Mesodermal cell (in vitro differentiated cells): Measurements from ENCODE around the gene EDDM13.
"Not testable (repeated sequence)": the region's sequence is repeated elsewhere in the genome, so short reads cannot be mapped to it uniquely, and the experiment has no call there.

ENCODE experiments used
- H3K27ac ChIP-seq: 2 replicates; pipeline ENCODE4 v1.7.0; 2013; ENCODE audit warnings: mild to moderate bottlenecking, low read depth, low read length, moderate library complexity; ENCODE audit not compliant: severe bottlenecking
- H3K36me3 ChIP-seq: 2 replicates; pipeline ENCODE4 v1.7.1; 2013; ENCODE audit warnings: mild to moderate bottlenecking, low read length, moderate library complexity; ENCODE audit not compliant: control insufficient read depth, insufficient read depth
- H3K4me1 ChIP-seq: one replicate; pipeline ENCODE4 v1.7.1; 2013; ENCODE audit warnings: mild to moderate bottlenecking, low read length; ENCODE audit not compliant: insufficient read depth, control insufficient read depth, poor library complexity, severe bottlenecking
- H3K4me3 ChIP-seq: 2 replicates; pipeline ENCODE4 v1.7.0; 2013; ENCODE audit warnings: low read length, control low read depth, mild to moderate bottlenecking; ENCODE audit not compliant: insufficient read depth, poor library complexity, severe bottlenecking; ENCODE audit errors: extremely low read depth
- H3K9me3 ChIP-seq: 2 replicates; pipeline ENCODE4 v1.7.1; 2013; ENCODE audit warnings: mild to moderate bottlenecking, low read length, moderate library complexity; ENCODE audit not compliant: control insufficient read depth
- WGBS, 2 experiments: methylation state at CpG; one replicate each; pipeline ENCODE4 v1.1.5; 2013; ENCODE audit warnings: missing lambda C conversion rate in 2 of 2; ENCODE audit not compliant: insufficient coverage in 2 of 2; 5-methylcytosine and 5-hydroxymethylcytosine counted together

EDDM13 gene

DNA sequence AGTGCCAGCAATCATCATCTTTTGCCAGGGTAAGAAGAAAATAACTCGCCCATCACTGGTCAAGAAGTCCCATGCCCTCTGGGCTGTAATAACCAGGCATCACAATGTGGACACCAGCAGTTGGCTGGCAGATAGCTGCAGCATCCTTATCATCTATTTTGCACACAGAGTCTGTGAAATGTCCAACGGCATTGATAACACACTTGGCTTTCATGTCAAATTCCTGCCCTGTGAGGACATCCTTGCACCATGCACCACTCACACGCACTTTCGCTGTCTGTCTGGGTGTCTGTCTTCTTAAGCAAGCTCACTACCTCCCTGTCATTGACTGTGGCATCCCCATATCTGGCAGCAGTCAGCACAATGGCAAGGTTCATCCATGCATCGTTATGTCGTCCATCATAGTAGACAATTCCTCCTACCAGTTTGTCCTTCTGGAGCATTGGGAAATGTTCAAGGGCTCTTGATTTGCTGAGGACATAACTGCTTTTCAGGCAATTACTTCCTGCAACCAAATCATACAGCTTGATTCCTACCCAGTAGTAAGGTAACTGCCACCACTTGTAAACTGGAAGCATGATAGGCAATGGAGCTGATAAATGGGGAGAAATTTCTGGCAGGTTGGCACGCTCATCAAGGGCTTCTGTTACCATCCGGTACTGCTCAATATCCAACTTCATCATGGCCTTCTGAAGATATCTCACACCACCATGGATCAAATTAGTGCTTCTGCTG is 48.9 kb downstream of the EDDM13 start:
- no peak overlapping the region for H3K4me3 ChIP-seq
- H3K9me3 ChIP-seq, result peaks cover 3% of the 10 kb centered on the region
- no peaks in the 10 kb centered on the region for H3K4me1 ChIP-seq
- WGBS, 2 experiments, result 87 to 90% methylated on average over 7 to 8 of the region's 8 CpGs
- H3K27ac ChIP-seq, result no peak overlapping the region
- no peaks in the 10 kb centered on the region for H3K36me3 ChIP-seq

DNA sequence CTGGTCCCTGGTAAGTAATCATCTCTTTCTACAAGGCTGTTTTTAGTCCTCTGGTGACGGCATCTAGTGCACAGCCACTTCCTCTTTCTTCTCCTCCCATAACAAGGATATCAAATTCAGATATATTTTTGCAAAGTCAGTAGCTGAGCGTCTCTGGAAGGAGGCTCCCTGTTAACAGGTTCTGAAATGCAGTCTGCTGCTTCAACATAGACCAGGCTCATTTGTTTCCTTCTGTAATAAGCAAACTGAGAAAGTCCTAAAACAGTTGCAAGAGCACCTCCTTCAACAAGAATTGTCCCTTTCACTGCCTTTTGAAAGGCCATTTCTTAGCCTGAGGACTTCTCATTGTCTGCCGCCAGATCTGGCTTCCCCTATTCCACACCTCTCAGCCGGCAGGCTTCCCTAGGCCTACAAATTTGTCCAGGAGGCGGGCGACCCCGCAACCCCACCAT is 49.5 kb downstream of the EDDM13 start:
- WGBS, 2 experiments, result 88 to 92% methylated on average over 5 to 6 of the region's 7 CpGs
- no peak overlapping the region for H3K4me3 ChIP-seq
- H3K27ac ChIP-seq, result no peak overlapping the region
- no peaks in the 10 kb centered on the region for H3K4me1 ChIP-seq
- H3K36me3 ChIP-seq, result no peaks in the 10 kb centered on the region
- H3K9me3 ChIP-seq, result peaks cover 3% of the 10 kb centered on the region

- Histone ChIP-seq H3K4me3 (no peak overlapping the region), H3K36me3 (no peaks in the 10 kb centered on the region), H3K4me1 (no peaks in the 10 kb centered on the region), H3K27ac (no peak overlapping the region), H3K9me3 (peaks cover 3% of the 10 kb centered on the region)
- no CpG with 5 or more reads among the region's 1 CpG for WGBS, 2 experiments
Measured at GRCh38 chr19:56324436-56324835, 51.9 kb downstream of the EDDM13 start.

DNA sequence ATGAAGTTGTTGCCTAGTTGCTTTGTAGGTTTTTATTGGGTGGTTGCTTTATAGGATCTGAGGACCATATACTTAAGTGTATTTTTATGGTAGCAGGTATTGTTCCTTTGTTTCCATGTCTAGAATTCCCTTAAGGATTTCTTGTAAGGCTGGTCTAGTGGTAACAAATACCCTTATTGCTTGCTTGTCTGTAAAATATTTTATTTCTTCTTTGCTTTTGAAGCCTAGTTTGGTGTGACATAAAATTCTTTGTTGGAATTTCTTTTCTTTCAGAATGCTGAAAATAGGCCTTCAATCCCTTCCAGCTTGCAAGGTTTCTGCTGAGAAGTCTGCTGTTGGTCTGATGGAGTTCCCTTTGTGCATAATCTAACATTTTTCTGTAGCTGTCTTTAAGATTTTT is 60.1 kb downstream of the EDDM13 start:
- H3K9me3 ChIP-seq, result peaks cover 3% of the 10 kb centered on the region
- H3K27ac ChIP-seq, result no peak overlapping the region
- no peaks in the 10 kb centered on the region for H3K36me3 ChIP-seq
- H3K4me3 ChIP-seq, result no peak overlapping the region
- no peaks in the 10 kb centered on the region for H3K4me1 ChIP-seq

GRCh38 chr19:56333506-56333905 is 61.0 kb downstream of the EDDM13 start:
- no peaks in the 10 kb centered on the region for H3K4me1 ChIP-seq
- no peaks in the 10 kb centered on the region for H3K36me3 ChIP-seq
- peaks cover 9% of the 10 kb centered on the region for H3K9me3 ChIP-seq
- H3K4me3 ChIP-seq, result no peak overlapping the region
- no peak overlapping the region for H3K27ac ChIP-seq

DNA sequence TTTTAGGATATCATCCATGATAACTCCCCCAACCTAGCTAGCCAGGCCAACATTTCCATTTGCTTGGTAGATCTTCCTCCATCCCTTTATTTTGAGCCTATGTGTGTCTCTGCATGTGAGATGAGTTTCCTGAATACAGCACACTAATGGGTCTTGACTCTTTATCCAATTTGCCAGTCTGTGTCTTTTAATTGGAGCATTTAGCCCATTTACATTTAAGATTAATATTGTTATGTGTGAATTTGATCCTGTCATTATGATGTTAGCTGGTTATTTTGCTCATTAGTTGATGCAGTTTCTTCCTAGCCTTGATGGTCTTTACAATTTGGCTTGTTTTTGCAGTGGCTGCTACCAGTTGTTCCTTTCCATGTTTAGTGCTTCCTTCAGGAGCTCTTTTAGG is 62.8 kb downstream of the EDDM13 start:
- not testable (repeated sequence) for H3K4me3 ChIP-seq, H3K4me1 ChIP-seq, H3K36me3 ChIP-seq, H3K27ac ChIP-seq
- peaks cover 21% of the 10 kb centered on the region for H3K9me3 ChIP-seq

DNA sequence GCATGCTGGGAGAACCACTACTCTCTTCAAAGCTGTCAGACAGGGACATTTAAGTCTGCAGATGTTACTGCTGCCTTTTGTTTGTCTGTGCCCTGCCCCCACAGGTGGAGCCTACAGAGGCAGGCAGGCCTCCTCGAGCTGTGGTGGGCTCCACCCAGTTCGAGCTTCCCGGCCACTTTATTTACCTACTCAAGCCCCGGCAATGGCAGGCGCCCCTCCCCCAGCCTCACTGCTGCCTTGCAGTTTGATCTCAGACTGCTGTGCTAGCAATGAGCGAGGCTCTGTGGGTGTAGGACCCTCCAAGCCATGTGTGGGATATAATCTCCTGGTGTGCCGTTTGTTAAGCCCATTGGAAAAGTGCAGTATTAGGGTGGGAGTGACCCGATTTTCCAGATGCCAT is 64.5 kb downstream of the EDDM13 start:
- 66% methylated on average over 3 of the region's 8 CpGs; no CpG with 5 or more reads in 1 of the 2 experiments for WGBS, 2 experiments
- H3K9me3 ChIP-seq, result peaks cover 23% of the 10 kb centered on the region
- H3K4me1 ChIP-seq, H3K36me3 ChIP-seq, H3K4me3 ChIP-seq, H3K27ac ChIP-seq: not testable (repeated sequence)

- H3K36me3 ChIP-seq, H3K4me1 ChIP-seq, H3K27ac ChIP-seq, H3K4me3 ChIP-seq: not testable (repeated sequence)
- peaks cover 32% of the 10 kb centered on the region for H3K9me3 ChIP-seq
- WGBS, 2 experiments, result 83 to 100% methylated on average over 1 of the region's 10 CpGs
Measured at GRCh38 chr19:56339031-56339430, 66.5 kb downstream of the EDDM13 start.

DNA sequence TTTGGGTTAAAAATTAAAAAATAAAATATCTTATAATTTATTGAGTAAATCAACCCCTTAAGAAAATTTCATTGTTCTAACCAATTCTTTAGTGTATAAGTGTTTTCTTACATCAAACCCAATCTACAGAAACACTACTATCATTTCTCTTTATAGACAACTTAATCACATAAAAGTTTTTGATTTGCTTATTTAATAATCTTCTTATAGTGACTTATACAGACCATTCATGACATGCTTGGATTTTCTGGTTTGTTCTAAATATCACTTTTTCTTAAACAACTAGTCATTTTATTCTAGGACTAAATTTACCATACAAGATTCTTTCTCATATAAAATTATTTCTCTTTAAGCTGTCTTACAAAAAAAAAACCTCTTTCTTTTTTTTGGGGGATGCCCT is 69.4 kb downstream of the EDDM13 start:
- H3K4me1 ChIP-seq, result no peaks in the 10 kb centered on the region
- H3K9me3 ChIP-seq, result peaks cover 32% of the 10 kb centered on the region
- no peak overlapping the region for H3K4me3 ChIP-seq
- H3K36me3 ChIP-seq, result no peaks in the 10 kb centered on the region
- no peak overlapping the region for H3K27ac ChIP-seq

GRCh38 chr19:56347163-56347778 is 74.7 kb downstream of the EDDM13 start:
- Histone ChIP-seq H3K4me1 (no peaks in the 10 kb centered on the region), H3K4me3 (no peak overlapping the region), H3K27ac (no peak overlapping the region), H3K9me3 (peaks cover 11% of the 10 kb centered on the region), H3K36me3 (no peaks in the 10 kb centered on the region)
- 88 to 94% methylated on average over 6 to 7 of the region's 7 CpGs for WGBS, 2 experiments

GRCh38 chr19:56348289-56348877 is 75.8 kb downstream of the EDDM13 start:
- Histone ChIP-seq H3K4me1 (no peaks in the 10 kb centered on the region), H3K36me3 (no peaks in the 10 kb centered on the region), H3K27ac (no peak overlapping the region), H3K4me3 (no peak overlapping the region), H3K9me3 (no peaks in the 10 kb centered on the region)
- WGBS, 2 experiments, result 59 to 84% methylated on average over 3 to 4 of the region's 5 CpGs
